H9 (cell line): ENCODE measurements around the gene TOP3B. TPM values are rescaled to one million over a fixed set of nuclear protein-coding genes. Genes with fewer than 3 reads are reported as not detected.

Experiments
- DNase-seq: peaks from one replicate; pipeline ENCODE4 v3.0.0-alpha.2; 2017
- H2AFZ ChIP-seq: one replicate; pipeline ENCODE4 v1.6.1; 2013; ENCODE audit warnings: mild to moderate bottlenecking, low read length, control low read depth, moderate library complexity
- H2AK5ac ChIP-seq: 2 replicates; pipeline ENCODE4 v1.6.1; 2013; ENCODE audit warnings: low read length, control low read depth, mixed read lengths; ENCODE audit not compliant: insufficient read length
- H2BK120ac ChIP-seq: one replicate; pipeline ENCODE4 v1.6.1; 2013; ENCODE audit warnings: low read depth, mild to moderate bottlenecking, low read length, control low read depth, inconsistent platforms; ENCODE audit not compliant: poor library complexity, severe bottlenecking
- H2BK12ac ChIP-seq: 2 replicates; pipeline ENCODE4 v1.6.1; 2013; ENCODE audit warnings: low read length, control low read depth, mixed read lengths, low read depth; ENCODE audit not compliant: insufficient read length
- H2BK15ac ChIP-seq: 2 replicates; pipeline ENCODE4 v1.6.1; 2013; ENCODE audit warnings: low read depth, low read length, control low read depth
- H2BK20ac ChIP-seq: one replicate; pipeline ENCODE4 v1.6.1; 2013; ENCODE audit warnings: low read depth, mild to moderate bottlenecking, low read length, control low read depth, inconsistent platforms; ENCODE audit not compliant: poor library complexity, severe bottlenecking
- H2BK5ac ChIP-seq: 2 replicates; pipeline ENCODE4 v1.6.1; 2013; ENCODE audit warnings: low read length, control low read depth, mixed read lengths; ENCODE audit not compliant: insufficient read length
- H3K14ac ChIP-seq: 2 replicates; pipeline ENCODE4 v1.6.1; 2013; ENCODE audit warnings: low read length, control low read depth; ENCODE audit not compliant: insufficient read depth
- H3K18ac ChIP-seq: 2 replicates; pipeline ENCODE4 v1.6.1; 2013; ENCODE audit warnings: low read depth, mild to moderate bottlenecking, mixed read lengths, low read length, control low read depth; ENCODE audit not compliant: insufficient read length
- H3K23ac ChIP-seq: 2 replicates; pipeline ENCODE4 v1.6.1; 2013; ENCODE audit warnings: low read length, control low read depth, mixed read lengths, low read depth; ENCODE audit not compliant: insufficient read length
- H3K23me2 ChIP-seq: 2 replicates; pipeline ENCODE4 v1.6.1; 2013; ENCODE audit warnings: low read depth, mild to moderate bottlenecking, mixed read lengths, low read length, control low read depth; ENCODE audit not compliant: insufficient read length, poor library complexity, severe bottlenecking
- H3K27ac ChIP-seq: 2 replicates; pipeline ENCODE4 v1.5.1; 2013; ENCODE audit warnings: low read length, control low read depth, mixed read lengths, low read depth; ENCODE audit not compliant: insufficient read length
- H3K27me3 ChIP-seq: 2 replicates; pipeline ENCODE4 v1.6.1; 2013; ENCODE audit warnings: low read length, control low read depth, inconsistent platforms; ENCODE audit not compliant: insufficient read depth
- H3K4ac ChIP-seq: 2 replicates; pipeline ENCODE4 v1.6.1; 2013; ENCODE audit warnings: low read depth, mild to moderate bottlenecking, control low read depth, inconsistent platforms, low read length, moderate library complexity
- H3K4me1 ChIP-seq: 2 replicates; pipeline ENCODE4 v1.6.1; 2013; ENCODE audit warnings: low read length, control low read depth, inconsistent platforms; ENCODE audit not compliant: insufficient read depth
- H3K4me2 ChIP-seq: 2 replicates; pipeline ENCODE4 v1.6.1; 2013; ENCODE audit warnings: low read length, control low read depth, mixed read lengths; ENCODE audit not compliant: insufficient read length, insufficient read depth
- H3K56ac ChIP-seq: 2 replicates; pipeline ENCODE4 v1.6.1; 2013; ENCODE audit warnings: low read depth, mild to moderate bottlenecking, mixed read lengths, low read length, control low read depth; ENCODE audit not compliant: insufficient read length
- H3K79me1 ChIP-seq: 2 replicates; pipeline ENCODE4 v1.6.1; 2013; ENCODE audit warnings: low read depth, mild to moderate bottlenecking, moderate library complexity, low read length, control low read depth, inconsistent platforms; ENCODE audit not compliant: insufficient read depth, poor library complexity, severe bottlenecking
- H3K79me2 ChIP-seq: 2 replicates; pipeline ENCODE4 v1.6.1; 2013; ENCODE audit warnings: low read length, control low read depth, inconsistent platforms; ENCODE audit not compliant: insufficient read depth
- H3K9ac ChIP-seq: 2 replicates; pipeline ENCODE4 v1.6.1; 2013; ENCODE audit warnings: low read length, control low read depth, mixed read lengths; ENCODE audit not compliant: insufficient read length; ENCODE audit errors: extremely low read depth
- H3K9me3 ChIP-seq: one replicate; pipeline ENCODE4 v1.6.1; 2013; ENCODE audit warnings: low read depth, low read length, inconsistent platforms; ENCODE audit not compliant: control insufficient read depth
- H3T11ph ChIP-seq: one replicate; pipeline ENCODE4 v1.6.1; 2013; ENCODE audit warnings: mild to moderate bottlenecking, low read length, control low read depth, inconsistent platforms
- H4K20me1 ChIP-seq: one replicate; pipeline ENCODE4 v1.6.1; 2013; ENCODE audit not compliant: control insufficient read depth, insufficient read length, insufficient read depth
- H4K5ac ChIP-seq: 2 replicates; pipeline ENCODE4 v1.6.1; 2013; ENCODE audit warnings: low read depth, mild to moderate bottlenecking, mixed read lengths, low read length, control low read depth; ENCODE audit not compliant: insufficient read length
- H4K8ac ChIP-seq: replicated peaks from 2 replicates; pipeline ENCODE4 v1.6.1; 2013; ENCODE audit warnings: low read length, control low read depth, mixed read lengths, low read depth; ENCODE audit not compliant: insufficient read length
- H4K91ac ChIP-seq: 2 replicates; pipeline ENCODE4 v1.6.1; 2013; ENCODE audit warnings: low read depth, mild to moderate bottlenecking, moderate library complexity, mixed read lengths, low read length, control low read depth; ENCODE audit not compliant: insufficient read length
- H3K27ac Mint-ChIP-seq, 3 experiments: 2 replicates in 2 of 3; 3 replicates in 1 of 3; pipeline ENCODE4 v1.8.0; 2020 to 2021; ENCODE audit warnings: mixed read lengths in 3 of 3, mild to moderate bottlenecking in 1 of 3, moderate library complexity in 1 of 3
- H3K27me3 Mint-ChIP-seq: 2 replicates; pipeline ENCODE4 v1.8.0; 2021; ENCODE audit warnings: low read depth, mild to moderate bottlenecking, moderate library complexity, mixed read lengths
- H3K36me3 Mint-ChIP-seq, 3 experiments: 2 replicates in 2 of 3; 3 replicates in 1 of 3; pipeline ENCODE4 v1.8.0; 2020 to 2021; ENCODE audit warnings: low read depth in 3 of 3, mixed read lengths in 3 of 3; ENCODE audit not compliant: insufficient read depth in 1 of 3
- H3K4me1 Mint-ChIP-seq, 2 experiments: 2 replicates each; pipeline ENCODE4 v1.8.0; 2020; ENCODE audit warnings: mixed read lengths in 2 of 2
- H3K4me3 Mint-ChIP-seq, 2 experiments: 2 replicates in 1 of 2; 3 replicates in 1 of 2; pipeline ENCODE4 v1.8.0; 2020 to 2021; ENCODE audit warnings: mild to moderate bottlenecking in 2 of 2, mixed read lengths in 2 of 2, moderate library complexity in 1 of 2
- H3K9me3 Mint-ChIP-seq, 2 experiments: 2 replicates in 1 of 2; 3 replicates in 1 of 2; pipeline ENCODE4 v1.8.0; 2020; ENCODE audit warnings: mild to moderate bottlenecking in 2 of 2, mixed read lengths in 2 of 2, moderate library complexity in 1 of 2
- CTCF ChIP-seq: fragments of 200-600 bp; sonication (generic); conservative IDR thresholded peaks from 3 replicates; pipeline ENCODE4 v1.8.0; 2021; ENCODE audit warnings: antibody characterized with exemption, mild to moderate bottlenecking
- WGBS: extraction: QIAGEN DNeasy Blood & Tissue Kit; methylation state at CpG from one replicate; pipeline ENCODE4 v1.1.7; 2013; ENCODE audit warnings: missing lambda C conversion rate, low lambda C conversion rate, mixed read lengths; ENCODE audit not compliant: insufficient read length; ENCODE audit errors: extremely low coverage; 5-methylcytosine and 5-hydroxymethylcytosine counted together
- total RNA-seq: library from RNA; stranded (reverse); gene quantifications from 2 replicates; pipeline ENCODE4 v1.2.1, GENCODE V29; 2021

Gene TOP3B
- total RNA-seq, 1 experiment from 2014 or later, result 55.2 TPM

- Mint-ChIP-seq H3K4me1 (peaks cover 0 to 2% of the 10 kb centered on the region in 2 experiments; a peak in 2 of 4 replicates), H3K27me3 (peaks cover 95% of the 10 kb centered on the region), H3K9me3 (no peaks in the 10 kb centered on the region), H3K27ac (no peak overlapping the region), H3K36me3 (no peaks in the 10 kb centered on the region), H3K4me3 (no peak overlapping the region)
- no CpG with 5 or more reads among the region's 6 CpGs for WGBS
- Histone ChIP-seq H3K18ac (no peak overlapping the region), H3K27ac (no peak overlapping the region), H3K9ac (no peak overlapping the region), H3K56ac (no peak overlapping the region), H2BK120ac (no peak overlapping the region), H4K91ac (no peak overlapping the region), H3K79me1 (no peaks in the 10 kb centered on the region), H3K4me1 (no peaks in the 10 kb centered on the region), H2AFZ (no peak overlapping the region), H3K9me3 (no peaks in the 10 kb centered on the region), H4K8ac (no peak overlapping the region), H2BK5ac (no peak overlapping the region), H3K23me2 (no peaks in the 10 kb centered on the region), H2BK20ac (no peak overlapping the region), H4K20me1 (no peaks in the 10 kb centered on the region), H3K23ac (no peak overlapping the region), H3K14ac (no peak overlapping the region), H2AK5ac (no peak overlapping the region), H3K27me3 (peaks cover 37% of the 10 kb centered on the region; the same call in 1 of the 2 replicates), H3T11ph (no peak overlapping the region), H4K5ac (no peak overlapping the region), H2BK15ac (no peak overlapping the region), H3K4me2 (no peak overlapping the region), H3K79me2 (no peaks in the 10 kb centered on the region), H2BK12ac (no peak overlapping the region), H3K4ac (no peak overlapping the region)
- TF ChIP-seq CTCF, result no peak
- DNase-seq, result no peak
Observed at GRCh38 chr22:21989049-21989448, 6.5 kb upstream of the TOP3B start.
